GM19240 (cell line): ENCODE data around the gene SEH1L.

Source experiments
- DNase-seq: peaks from one replicate; pipeline ENCODE4 v3.0.0; 2011; ENCODE audit warnings: low spot score; ENCODE audit not compliant: insufficient read length

Gene SEH1L

DNA sequence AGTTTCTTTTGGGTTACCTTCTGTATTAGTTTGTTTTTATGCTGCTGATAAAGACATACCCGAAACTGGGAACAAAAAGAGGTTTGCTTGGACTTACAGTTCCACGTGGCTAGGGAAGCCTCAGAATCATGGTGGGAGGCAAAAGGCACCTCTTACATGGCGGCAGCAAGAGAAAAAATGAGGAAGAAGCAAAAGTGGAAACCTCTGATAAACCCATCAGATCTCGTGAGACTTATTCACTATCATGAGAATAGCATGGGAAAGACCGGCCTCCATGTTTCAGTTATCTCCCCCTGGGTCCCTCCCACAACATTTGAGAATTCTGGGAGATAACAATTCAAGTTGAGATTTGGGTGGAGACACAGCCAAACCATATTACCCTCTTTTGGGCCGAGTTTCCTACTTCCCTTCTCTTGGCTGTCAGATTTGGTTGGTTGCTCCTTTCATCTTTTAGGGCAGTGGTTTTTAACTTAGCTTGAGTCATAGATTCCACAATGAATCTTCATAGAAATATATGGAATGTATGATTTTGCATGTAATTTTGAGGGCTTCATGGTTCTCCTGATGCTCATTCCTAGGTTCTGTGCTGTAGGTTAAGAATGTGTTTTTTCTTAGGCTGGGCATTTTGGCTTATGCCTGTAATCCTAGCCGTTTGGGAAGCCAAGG is 87.6 kb downstream of the SEH1L start:
- DNase-seq = no peak

DNA sequence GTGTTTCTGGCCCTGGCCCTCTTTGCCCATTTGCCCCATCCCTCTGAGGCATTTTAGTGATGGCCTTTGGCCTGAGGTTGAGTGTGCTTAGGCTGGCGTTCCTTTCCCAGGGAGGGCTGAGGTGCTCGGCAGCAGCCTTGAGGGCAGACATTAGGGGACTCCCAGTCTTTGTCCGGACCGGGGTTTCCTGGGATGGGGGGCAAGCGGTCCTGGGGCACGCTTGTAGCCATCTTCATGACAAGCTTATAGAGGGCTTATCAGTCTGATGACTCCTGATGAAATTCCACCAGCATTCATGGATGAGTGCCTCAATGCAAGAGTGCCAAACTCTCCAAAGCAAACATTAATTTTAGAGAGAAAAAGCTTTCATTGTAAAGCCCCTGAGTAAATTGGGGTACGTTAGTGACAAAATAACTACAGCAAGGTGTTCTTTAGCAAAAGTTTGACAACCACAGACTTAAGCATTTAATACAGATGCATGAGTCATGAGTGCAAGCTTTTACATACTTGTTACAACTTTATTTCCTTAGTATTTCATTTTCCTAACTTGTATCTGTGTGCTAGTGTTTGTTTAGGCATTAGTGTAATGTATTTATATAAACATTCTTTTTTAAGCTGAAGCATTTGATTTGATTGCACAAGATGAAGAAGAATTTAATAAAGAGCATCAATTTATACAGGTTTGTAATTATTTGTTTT is 89.0 kb downstream of the SEH1L start:
- DNase-seq = no peak
